ENCODE data around the gene SPTSSB.

- TF ChIP-seq, protein P1, sequence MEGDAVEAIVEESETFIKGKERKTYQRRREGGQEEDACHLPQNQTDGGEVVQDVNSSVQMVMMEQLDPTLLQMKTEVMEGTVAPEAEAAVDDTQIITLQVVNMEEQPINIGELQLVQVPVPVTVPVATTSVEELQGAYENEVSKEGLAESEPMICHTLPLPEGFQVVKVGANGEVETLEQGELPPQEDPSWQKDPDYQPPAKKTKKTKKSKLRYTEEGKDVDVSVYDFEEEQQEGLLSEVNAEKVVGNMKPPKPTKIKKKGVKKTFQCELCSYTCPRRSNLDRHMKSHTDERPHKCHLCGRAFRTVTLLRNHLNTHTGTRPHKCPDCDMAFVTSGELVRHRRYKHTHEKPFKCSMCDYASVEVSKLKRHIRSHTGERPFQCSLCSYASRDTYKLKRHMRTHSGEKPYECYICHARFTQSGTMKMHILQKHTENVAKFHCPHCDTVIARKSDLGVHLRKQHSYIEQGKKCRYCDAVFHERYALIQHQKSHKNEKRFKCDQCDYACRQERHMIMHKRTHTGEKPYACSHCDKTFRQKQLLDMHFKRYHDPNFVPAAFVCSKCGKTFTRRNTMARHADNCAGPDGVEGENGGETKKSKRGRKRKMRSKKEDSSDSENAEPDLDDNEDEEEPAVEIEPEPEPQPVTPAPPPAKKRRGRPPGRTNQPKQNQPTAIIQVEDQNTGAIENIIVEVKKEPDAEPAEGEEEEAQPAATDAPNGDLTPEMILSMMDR (IDR thresholded peaks at IDR 0.05) = no peak
- TF ChIP-seq POLR2A (IDR thresholded peaks at IDR 0.05) = no peak
These were observed 50.5 kb downstream of the SPTSSB start for GRCh38 chr3:161320837-161321236.
